ENCODE measurements around the gene FAM131B.

GRCh38 chr7:143356414-143357050, 6.0 kb downstream of the FAM131B start:
- TF ChIP-seq, protein P1, sequence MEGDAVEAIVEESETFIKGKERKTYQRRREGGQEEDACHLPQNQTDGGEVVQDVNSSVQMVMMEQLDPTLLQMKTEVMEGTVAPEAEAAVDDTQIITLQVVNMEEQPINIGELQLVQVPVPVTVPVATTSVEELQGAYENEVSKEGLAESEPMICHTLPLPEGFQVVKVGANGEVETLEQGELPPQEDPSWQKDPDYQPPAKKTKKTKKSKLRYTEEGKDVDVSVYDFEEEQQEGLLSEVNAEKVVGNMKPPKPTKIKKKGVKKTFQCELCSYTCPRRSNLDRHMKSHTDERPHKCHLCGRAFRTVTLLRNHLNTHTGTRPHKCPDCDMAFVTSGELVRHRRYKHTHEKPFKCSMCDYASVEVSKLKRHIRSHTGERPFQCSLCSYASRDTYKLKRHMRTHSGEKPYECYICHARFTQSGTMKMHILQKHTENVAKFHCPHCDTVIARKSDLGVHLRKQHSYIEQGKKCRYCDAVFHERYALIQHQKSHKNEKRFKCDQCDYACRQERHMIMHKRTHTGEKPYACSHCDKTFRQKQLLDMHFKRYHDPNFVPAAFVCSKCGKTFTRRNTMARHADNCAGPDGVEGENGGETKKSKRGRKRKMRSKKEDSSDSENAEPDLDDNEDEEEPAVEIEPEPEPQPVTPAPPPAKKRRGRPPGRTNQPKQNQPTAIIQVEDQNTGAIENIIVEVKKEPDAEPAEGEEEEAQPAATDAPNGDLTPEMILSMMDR (IDR thresholded peaks at IDR 0.05; ENCODE audit: insufficient read depth, low read length): no peak
- TF ChIP-seq POLR2AphosphoS5 (IDR thresholded peaks at IDR 0.05; ENCODE audit: low read depth): no peak
- TF ChIP-seq, protein P2, sequence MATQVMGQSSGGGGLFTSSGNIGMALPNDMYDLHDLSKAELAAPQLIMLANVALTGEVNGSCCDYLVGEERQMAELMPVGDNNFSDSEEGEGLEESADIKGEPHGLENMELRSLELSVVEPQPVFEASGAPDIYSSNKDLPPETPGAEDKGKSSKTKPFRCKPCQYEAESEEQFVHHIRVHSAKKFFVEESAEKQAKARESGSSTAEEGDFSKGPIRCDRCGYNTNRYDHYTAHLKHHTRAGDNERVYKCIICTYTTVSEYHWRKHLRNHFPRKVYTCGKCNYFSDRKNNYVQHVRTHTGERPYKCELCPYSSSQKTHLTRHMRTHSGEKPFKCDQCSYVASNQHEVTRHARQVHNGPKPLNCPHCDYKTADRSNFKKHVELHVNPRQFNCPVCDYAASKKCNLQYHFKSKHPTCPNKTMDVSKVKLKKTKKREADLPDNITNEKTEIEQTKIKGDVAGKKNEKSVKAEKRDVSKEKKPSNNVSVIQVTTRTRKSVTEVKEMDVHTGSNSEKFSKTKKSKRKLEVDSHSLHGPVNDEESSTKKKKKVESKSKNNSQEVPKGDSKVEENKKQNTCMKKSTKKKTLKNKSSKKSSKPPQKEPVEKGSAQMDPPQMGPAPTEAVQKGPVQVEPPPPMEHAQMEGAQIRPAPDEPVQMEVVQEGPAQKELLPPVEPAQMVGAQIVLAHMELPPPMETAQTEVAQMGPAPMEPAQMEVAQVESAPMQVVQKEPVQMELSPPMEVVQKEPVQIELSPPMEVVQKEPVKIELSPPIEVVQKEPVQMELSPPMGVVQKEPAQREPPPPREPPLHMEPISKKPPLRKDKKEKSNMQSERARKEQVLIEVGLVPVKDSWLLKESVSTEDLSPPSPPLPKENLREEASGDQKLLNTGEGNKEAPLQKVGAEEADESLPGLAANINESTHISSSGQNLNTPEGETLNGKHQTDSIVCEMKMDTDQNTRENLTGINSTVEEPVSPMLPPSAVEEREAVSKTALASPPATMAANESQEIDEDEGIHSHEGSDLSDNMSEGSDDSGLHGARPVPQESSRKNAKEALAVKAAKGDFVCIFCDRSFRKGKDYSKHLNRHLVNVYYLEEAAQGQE (IDR thresholded peaks at IDR 0.05; ENCODE audit: insufficient replicate concordance, low read depth): no peak
- no peak for TF ChIP-seq GABPA (IDR thresholded peaks at IDR 0.05; ENCODE audit: low read depth)
